Measurements from ENCODE around the gene CDK19. TPM values are rescaled to one million over a fixed set of nuclear protein-coding genes. Genes with fewer than 3 reads are reported as not detected.

CDK19 gene
- total and polyA plus RNA-seq, 10 of the 15 experiments (the other 5 are each of a cell fraction or from before 2014, with no cell fraction given) = 4.6 to 21.4 (median 12.4) TPM

GRCh38 chr6:110814102-110815014, 911 bp downstream of the CDK19 start (continued):
- TF ChIP-seq NKRF (conservative IDR thresholded peaks at IDR 0.05) (peak; percentile 77), ZNF24 (IDR thresholded peaks at IDR 0.05) (0 out of 2 replicates have a peak, but pooled peaks have one; percentile 12), CREB1 (IDR thresholded peaks at IDR 0.05; ENCODE audit: low read depth) (peak; percentile 72), NFYB (IDR thresholded peaks at IDR 0.05; ENCODE audit: insufficient read depth, low read depth, low read length) (0 out of 2 replicates have a peak, but pooled peaks have one; percentile 21), TARDBP (IDR thresholded peaks at IDR 0.05; ENCODE audit: borderline replicate concordance) (no peak), SIN3A (IDR thresholded peaks at IDR 0.05; ENCODE audit: low read depth, low read length) (peak; percentile 85; the same call in 1 of the 2 replicates), YY1 (IDR thresholded peaks at IDR 0.05; ENCODE audit: low read depth, low read length) (0 out of 2 replicates have a peak, but pooled peaks have one; percentile 7), STAT1 (conservative IDR thresholded peaks at IDR 0.05) (no peak), CHD1 (IDR thresholded peaks at IDR 0.05; ENCODE audit: low read depth, low read length) (no peak)

All from GM12878 (cell line).